Activated T-cell treated with anti-CD3 and anti-CD28 coated beads, Interleukin-2, amount 50 U/mL, for 24 hours (primary cell): ENCODE data around the gene NCK1.
"Not testable (repeated sequence)": the region's sequence is repeated elsewhere in the genome, so short reads cannot be mapped to it uniquely, and the experiment has no call there.

ENCODE experiments used
- DNase-seq: peaks from one replicate; pipeline ENCODE4 v3.0.0-alpha.2; 2020
- H3K27ac Mint-ChIP-seq: 2 replicates; pipeline ENCODE4 v1.8.0; 2020; ENCODE audit warnings: mild to moderate bottlenecking, mixed read lengths
- H3K27me3 Mint-ChIP-seq: 2 replicates; pipeline ENCODE4 v1.8.0; 2020; ENCODE audit warnings: mixed read lengths
- H3K36me3 Mint-ChIP-seq: 2 replicates; pipeline ENCODE4 v1.8.0; 2020; ENCODE audit warnings: low read depth, mixed read lengths
- H3K4me1 Mint-ChIP-seq: 2 replicates; pipeline ENCODE4 v1.8.0; 2020; ENCODE audit warnings: low read depth, mixed read lengths
- H3K4me3 Mint-ChIP-seq: 2 replicates; pipeline ENCODE4 v1.8.0; 2020; ENCODE audit warnings: mild to moderate bottlenecking, moderate library complexity, mixed read lengths
- H3K9me3 Mint-ChIP-seq: 2 replicates; pipeline ENCODE4 v1.8.0; 2020; ENCODE audit warnings: mixed read lengths

NCK1 gene

DNA sequence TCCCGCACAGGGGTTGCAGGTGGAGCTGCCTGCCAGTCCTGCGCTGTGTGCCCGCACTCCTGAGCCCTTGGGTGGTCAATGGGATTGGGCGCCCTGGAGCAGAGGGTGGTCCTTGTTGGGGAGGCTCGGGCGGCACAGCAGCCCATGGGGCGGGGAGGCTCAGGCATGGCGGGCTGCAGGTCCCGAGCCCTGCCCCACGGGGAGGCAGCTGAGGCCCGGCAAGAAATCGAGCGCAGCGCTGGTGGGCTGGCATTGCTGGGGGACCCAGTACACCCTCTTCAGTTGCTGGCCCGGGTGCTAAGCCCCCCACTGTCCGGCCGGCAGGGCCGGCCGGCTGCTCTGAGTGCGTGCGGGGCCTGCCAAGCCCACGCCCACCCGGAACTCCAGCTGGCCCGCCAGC is 27.9 kb downstream of the NCK1 start:
- Mint-ChIP-seq H3K4me1 (peaks cover 75% of the 10 kb centered on the region), H3K36me3 (peaks cover 50% of the 10 kb centered on the region)

GRCh38 chr3:136891934-136892855 is 30.2 kb downstream of the NCK1 start:
- peaks cover 55% of the 10 kb centered on the region for H3K36me3 Mint-ChIP-seq
- no peak overlapping the region for H3K27ac Mint-ChIP-seq
- no peaks in the 10 kb centered on the region for H3K27me3 Mint-ChIP-seq
- peaks cover 65% of the 10 kb centered on the region for H3K4me1 Mint-ChIP-seq
- H3K9me3 Mint-ChIP-seq: no peaks in the 10 kb centered on the region
- DNase-seq: no peak
- no peak overlapping the region for H3K4me3 Mint-ChIP-seq

More for the DNA sequence above, 27.9 kb downstream of the NCK1 start:
- Mint-ChIP-seq H3K4me3 (no peak overlapping the region), H3K27ac (no peak overlapping the region), H3K27me3 (no peaks in the 10 kb centered on the region), H3K9me3 (no peaks in the 10 kb centered on the region)
- DNase-seq: no peak

DNA sequence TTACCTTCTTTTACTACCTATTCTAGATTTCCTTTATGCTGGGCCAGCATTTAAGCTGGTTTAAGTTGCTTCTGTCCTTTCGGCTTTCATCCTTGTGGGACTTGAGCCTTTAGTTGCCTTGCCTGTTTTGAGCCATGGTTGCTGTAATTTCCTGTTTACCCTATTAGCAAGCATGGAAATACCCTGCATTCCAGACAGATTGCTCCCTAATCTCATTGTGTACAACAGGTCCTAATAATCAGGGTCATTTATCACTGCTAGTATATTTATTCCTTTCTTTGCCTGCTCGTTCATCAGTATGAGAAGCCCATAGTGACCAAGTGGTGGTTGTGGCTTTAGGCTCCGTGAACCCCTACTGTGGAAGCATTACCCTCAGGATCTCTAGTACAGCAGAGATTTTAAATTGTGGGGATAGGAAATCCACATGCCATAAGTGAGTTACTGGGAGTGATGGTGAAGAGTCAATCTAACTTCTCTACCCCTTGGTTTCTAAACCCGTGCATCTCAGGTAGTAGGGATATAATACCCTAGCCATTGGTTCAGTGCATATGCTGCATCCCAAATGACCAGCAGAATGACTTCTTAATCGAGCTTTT is 31.9 kb downstream of the NCK1 start:
- Mint-ChIP-seq H3K36me3 (peaks cover 54% of the 10 kb centered on the region), H3K4me1 (peaks cover 67% of the 10 kb centered on the region), H3K27me3 (no peaks in the 10 kb centered on the region), H3K27ac (no peak overlapping the region), H3K4me3 (no peak overlapping the region), H3K9me3 (no peaks in the 10 kb centered on the region)
- DNase-seq: no peak

DNA sequence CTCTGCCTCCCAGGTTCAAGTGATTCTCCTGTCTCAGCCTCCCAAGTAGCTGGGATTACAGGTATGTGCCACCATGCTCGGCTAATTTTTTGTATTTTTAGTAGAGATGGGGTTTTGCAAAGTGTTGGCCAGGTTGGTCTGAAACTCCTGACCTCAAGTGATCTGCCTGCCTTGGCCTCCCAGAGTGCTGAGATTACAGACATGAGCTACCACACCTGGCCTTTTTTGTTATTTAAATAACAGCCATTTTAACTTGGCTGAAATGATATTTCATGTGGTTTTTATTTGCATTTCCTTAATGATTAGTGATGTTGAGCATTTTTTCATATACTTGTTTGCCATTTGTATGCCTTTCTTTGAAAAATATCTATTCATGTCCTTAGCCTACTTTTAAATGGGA is 35.2 kb downstream of the NCK1 start:
- Mint-ChIP-seq H3K9me3 (peaks cover 12% of the 10 kb centered on the region), H3K27ac (peak overlapping the region; percentile 33), H3K4me1 (peaks cover 76% of the 10 kb centered on the region), H3K36me3 (peaks cover 54% of the 10 kb centered on the region)
- DNase-seq, H3K27me3 Mint-ChIP-seq, H3K4me3 Mint-ChIP-seq: not testable (repeated sequence)

DNA sequence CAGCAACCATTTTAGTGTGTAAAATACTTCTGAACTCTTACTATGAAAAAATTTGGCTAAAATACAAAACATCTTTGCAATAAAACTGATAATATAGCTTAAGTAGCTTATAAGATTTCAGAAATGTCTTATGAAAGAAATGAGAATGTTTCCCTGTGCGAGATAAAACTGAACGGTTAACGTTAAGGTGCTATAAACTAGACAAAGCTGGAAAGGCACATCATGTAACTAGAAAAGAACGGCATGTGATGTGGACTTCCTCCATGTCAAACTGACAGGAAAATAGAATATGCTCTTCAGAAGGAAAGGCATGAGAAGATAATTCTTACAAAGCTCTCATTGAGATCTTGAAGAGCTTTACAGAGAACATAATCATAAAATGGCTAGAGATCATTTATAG is 36.5 kb downstream of the NCK1 start:
- Mint-ChIP-seq H3K9me3 (peaks cover 21% of the 10 kb centered on the region), H3K27ac (peak overlapping the region; percentile 51), H3K4me3 (no peak overlapping the region), H3K27me3 (no peaks in the 10 kb centered on the region), H3K4me1 (peaks cover 73% of the 10 kb centered on the region), H3K36me3 (peaks cover 60% of the 10 kb centered on the region)
- DNase-seq: no peak

- H3K27me3 Mint-ChIP-seq: no peaks in the 10 kb centered on the region
- H3K4me3 Mint-ChIP-seq: no peak overlapping the region
- H3K36me3 Mint-ChIP-seq: peaks cover 64% of the 10 kb centered on the region
- H3K9me3 Mint-ChIP-seq: peaks cover 23% of the 10 kb centered on the region
- H3K27ac Mint-ChIP-seq: peak overlapping the region; percentile 51
- peaks cover 69% of the 10 kb centered on the region for H3K4me1 Mint-ChIP-seq
- DNase-seq: no peak
Measured at GRCh38 chr3:136898954-136899353, 36.9 kb downstream of the NCK1 start.

DNA sequence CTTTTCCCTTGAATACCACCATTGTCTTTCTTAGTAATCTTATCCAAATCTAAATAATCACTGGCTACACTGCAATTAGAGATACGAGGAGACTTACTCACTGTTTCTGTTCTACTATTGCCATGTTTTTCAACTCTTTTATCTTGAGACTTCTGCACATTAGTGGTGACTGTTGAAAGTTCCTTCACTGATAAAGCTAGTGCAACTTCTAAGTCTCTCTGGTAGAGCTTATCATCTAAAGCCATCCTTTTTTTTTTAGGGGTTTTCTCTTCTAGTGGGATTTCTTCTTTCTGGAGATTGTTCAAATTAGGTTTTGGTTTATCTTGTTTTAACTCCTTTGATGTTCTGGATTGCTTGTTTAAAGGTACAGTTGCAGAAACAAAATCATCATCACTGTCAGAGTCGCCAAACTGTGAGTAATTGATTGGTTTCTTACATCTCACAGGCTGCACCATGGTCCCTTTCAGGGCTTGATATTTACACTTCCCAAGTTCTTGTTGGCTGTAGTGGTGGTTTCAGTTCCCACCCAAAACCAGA is 37.7 kb downstream of the NCK1 start:
- peak overlapping the region; percentile 73 for H3K27ac Mint-ChIP-seq
- H3K9me3 Mint-ChIP-seq: peaks cover 26% of the 10 kb centered on the region
- H3K27me3 Mint-ChIP-seq: no peaks in the 10 kb centered on the region
- no peak for DNase-seq
- peaks cover 66% of the 10 kb centered on the region for H3K4me1 Mint-ChIP-seq
- no peak overlapping the region for H3K4me3 Mint-ChIP-seq
- peaks cover 69% of the 10 kb centered on the region for H3K36me3 Mint-ChIP-seq

- not testable (repeated sequence) for H3K27me3 Mint-ChIP-seq, H3K4me3 Mint-ChIP-seq, H3K27ac Mint-ChIP-seq, DNase-seq
- Mint-ChIP-seq H3K4me1 (peaks cover 70% of the 10 kb centered on the region), H3K36me3 (peaks cover 79% of the 10 kb centered on the region), H3K9me3 (peaks cover 26% of the 10 kb centered on the region)
Measured at GRCh38 chr3:136900694-136901093, 38.7 kb downstream of the NCK1 start.

DNA sequence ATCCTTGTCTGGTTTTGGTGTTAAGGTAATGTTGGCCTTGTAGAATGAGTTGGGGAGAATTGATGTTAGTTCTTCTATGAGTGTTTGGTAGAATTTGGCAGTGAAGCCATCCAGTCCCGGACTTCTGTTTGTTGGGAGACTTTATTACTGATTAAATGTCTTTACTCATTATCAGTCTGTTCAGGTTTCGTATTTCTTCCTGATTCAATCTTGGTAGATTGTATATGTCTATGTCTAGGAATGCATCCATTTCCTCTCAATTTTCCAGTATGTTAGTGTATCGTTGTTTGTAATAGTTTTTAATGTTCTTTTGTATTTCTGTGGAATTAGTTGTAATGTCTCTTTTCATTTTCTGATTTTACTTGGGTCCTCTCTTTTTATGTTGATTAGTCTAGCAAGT is 39.4 kb downstream of the NCK1 start:
- Mint-ChIP-seq H3K36me3 (peaks cover 78% of the 10 kb centered on the region), H3K27ac (no peak overlapping the region)

DNA sequence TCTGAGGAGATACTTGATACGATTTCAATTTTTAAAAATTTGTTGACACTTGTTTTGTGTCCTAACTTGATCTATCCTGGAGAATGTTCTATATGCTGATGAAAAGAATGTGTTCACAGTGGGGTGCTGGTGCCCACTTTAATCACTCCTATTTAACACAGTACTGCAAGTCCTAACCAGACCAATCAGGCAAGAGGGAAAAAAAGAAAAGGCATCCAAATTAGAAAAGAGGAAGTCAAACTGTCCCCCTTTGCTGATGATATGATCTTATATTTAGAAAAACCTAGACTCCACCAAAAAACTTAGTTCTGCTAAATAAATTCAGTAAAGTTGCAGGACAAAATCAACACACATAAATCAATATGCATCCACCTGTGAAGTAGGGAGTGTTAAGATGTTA is 40.5 kb downstream of the NCK1 start:
- not testable (repeated sequence) for H3K4me3 Mint-ChIP-seq, DNase-seq, H3K27me3 Mint-ChIP-seq, H3K27ac Mint-ChIP-seq
- peaks cover 75% of the 10 kb centered on the region for H3K4me1 Mint-ChIP-seq
- H3K9me3 Mint-ChIP-seq: peaks cover 26% of the 10 kb centered on the region
- H3K36me3 Mint-ChIP-seq: peaks cover 81% of the 10 kb centered on the region

More for the DNA sequence above, 39.4 kb downstream of the NCK1 start:
- Mint-ChIP-seq H3K27me3 (no peaks in the 10 kb centered on the region), H3K4me3 (no peak overlapping the region), H3K4me1 (peaks cover 73% of the 10 kb centered on the region), H3K9me3 (peaks cover 26% of the 10 kb centered on the region)
- DNase-seq: no peak

DNA sequence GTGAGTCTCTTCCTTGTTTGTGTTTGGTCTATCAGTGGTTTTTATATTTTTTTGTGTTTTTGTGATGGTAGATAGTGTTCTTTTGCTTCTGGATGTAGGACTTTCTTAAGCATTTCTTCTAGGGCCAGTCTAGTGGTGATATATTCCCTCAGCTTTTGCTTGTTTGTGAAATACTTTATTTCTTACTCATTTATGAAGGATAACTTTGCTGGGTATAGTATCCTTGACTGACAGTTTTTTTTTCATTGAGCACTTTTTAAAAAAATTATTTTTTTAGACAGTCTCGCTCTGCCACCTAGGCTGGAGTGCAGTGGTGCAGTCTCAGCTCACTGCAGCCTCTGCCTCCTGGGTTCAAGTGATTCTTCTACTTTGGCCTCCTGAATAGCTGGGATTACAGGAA is 41.9 kb downstream of the NCK1 start:
- no peaks in the 10 kb centered on the region for H3K27me3 Mint-ChIP-seq
- no peak overlapping the region for H3K4me3 Mint-ChIP-seq
- peaks cover 79% of the 10 kb centered on the region for H3K4me1 Mint-ChIP-seq
- H3K36me3 Mint-ChIP-seq: peaks cover 78% of the 10 kb centered on the region
- peaks cover 26% of the 10 kb centered on the region for H3K9me3 Mint-ChIP-seq
- no peak for DNase-seq
- no peak overlapping the region for H3K27ac Mint-ChIP-seq

DNA sequence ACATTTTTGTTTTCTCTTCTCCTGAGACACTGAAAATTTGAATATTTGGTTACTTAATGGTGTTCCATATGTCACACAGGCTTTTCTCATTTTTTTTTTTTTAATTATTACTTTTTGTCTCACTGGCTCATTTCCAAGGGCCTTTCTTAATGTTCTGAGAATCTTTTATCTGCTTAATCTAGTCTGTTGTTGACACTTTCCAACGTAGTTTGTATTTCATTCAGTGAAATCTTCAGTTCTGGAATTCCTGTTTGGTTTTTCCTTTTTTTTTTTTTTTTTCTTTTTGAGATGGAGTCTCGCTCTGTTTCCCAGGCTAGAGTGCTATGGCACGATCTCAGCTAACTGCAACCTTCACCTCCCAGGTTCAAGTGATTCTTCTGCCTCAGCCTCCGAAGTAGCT is 42.7 kb downstream of the NCK1 start:
- peaks cover 71% of the 10 kb centered on the region for H3K36me3 Mint-ChIP-seq
- H3K4me1 Mint-ChIP-seq: peaks cover 79% of the 10 kb centered on the region
- peaks cover 26% of the 10 kb centered on the region for H3K9me3 Mint-ChIP-seq

DNA sequence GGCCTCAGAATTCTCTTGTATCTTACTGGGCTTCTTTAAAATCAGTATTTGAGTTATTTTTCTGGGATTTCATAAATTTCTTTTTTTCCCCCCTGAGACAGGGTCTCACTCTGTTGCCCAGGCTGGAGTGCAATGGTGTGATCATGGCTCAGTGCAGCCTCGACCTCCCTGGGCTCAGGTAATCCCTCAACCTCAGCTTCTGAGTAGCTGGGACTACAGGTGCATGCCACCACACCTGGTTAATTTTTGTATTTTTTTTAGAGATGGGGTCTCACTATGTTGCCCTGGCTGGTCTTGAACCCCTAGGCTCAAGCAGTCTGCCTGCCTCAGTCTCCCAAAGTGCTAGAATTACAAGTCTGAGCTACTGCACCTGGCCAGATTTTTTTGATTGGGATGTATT is 43.5 kb downstream of the NCK1 start:
- Mint-ChIP-seq H3K9me3 (peaks cover 22% of the 10 kb centered on the region), H3K36me3 (peaks cover 63% of the 10 kb centered on the region), H3K4me3 (no peak overlapping the region), H3K27me3 (no peaks in the 10 kb centered on the region), H3K4me1 (peaks cover 78% of the 10 kb centered on the region), H3K27ac (peak overlapping the region; percentile 31)
- no peak for DNase-seq

More for the DNA sequence above, 42.7 kb downstream of the NCK1 start:
- Mint-ChIP-seq H3K27me3 (no peaks in the 10 kb centered on the region), H3K27ac (no peak overlapping the region), H3K4me3 (no peak overlapping the region)
- no peak for DNase-seq

GRCh38 chr3:136906725-136907124 is 44.7 kb downstream of the NCK1 start:
- DNase-seq: no peak

GRCh38 chr3:136908297-136908696 is 46.3 kb downstream of the NCK1 start:
- Mint-ChIP-seq H3K36me3 (peaks cover 62% of the 10 kb centered on the region), H3K4me3 (no peak overlapping the region), H3K27me3 (no peaks in the 10 kb centered on the region), H3K27ac (peak overlapping the region; percentile 64), H3K4me1 (peaks cover 79% of the 10 kb centered on the region), H3K9me3 (peaks cover 8% of the 10 kb centered on the region)
- DNase-seq: no peak

More at GRCh38 chr3:136906725-136907124, 44.7 kb downstream of the NCK1 start:
- H3K4me3 Mint-ChIP-seq: no peak overlapping the region
- peak overlapping the region; percentile 27 for H3K27ac Mint-ChIP-seq
- H3K27me3 Mint-ChIP-seq: no peaks in the 10 kb centered on the region
- peaks cover 77% of the 10 kb centered on the region for H3K4me1 Mint-ChIP-seq
- H3K36me3 Mint-ChIP-seq: peaks cover 62% of the 10 kb centered on the region
- H3K9me3 Mint-ChIP-seq: peaks cover 16% of the 10 kb centered on the region
